Trophoblast cell (in vitro differentiated cells and primary cell): ENCODE measurements around the gene SMIM28.

Experiments used
- DNase-seq, 2 donors: peaks; one replicate each; pipeline ENCODE4 v3.0.0-alpha.2; 2016
- H2AFZ ChIP-seq: 2 replicates; pipeline ENCODE4 v1.6.1; 2013; ENCODE audit warnings: low read length, moderate library complexity, mild to moderate bottlenecking; ENCODE audit not compliant: insufficient read depth, poor library complexity
- H2AK5ac ChIP-seq: 2 replicates; pipeline ENCODE4 v1.6.1; 2013; ENCODE audit warnings: mild to moderate bottlenecking, low read length
- H2BK120ac ChIP-seq: 2 replicates; pipeline ENCODE4 v1.6.1; 2013; ENCODE audit warnings: low read length, mild to moderate bottlenecking, moderate library complexity; ENCODE audit not compliant: insufficient read depth, poor library complexity
- H2BK12ac ChIP-seq: 2 replicates; pipeline ENCODE4 v1.6.1; 2013; ENCODE audit warnings: mild to moderate bottlenecking, low read length, moderate library complexity
- H2BK5ac ChIP-seq: 2 replicates; pipeline ENCODE4 v1.6.1; 2013; ENCODE audit warnings: low read length, low read depth, moderate library complexity, mild to moderate bottlenecking; ENCODE audit not compliant: poor library complexity
- H3K14ac ChIP-seq: 2 replicates; pipeline ENCODE4 v1.6.1; 2013; ENCODE audit warnings: mild to moderate bottlenecking, low read length
- H3K18ac ChIP-seq: 2 replicates; pipeline ENCODE4 v1.6.1; 2013; ENCODE audit warnings: mild to moderate bottlenecking, low read length
- H3K23ac ChIP-seq: 2 replicates; pipeline ENCODE4 v1.6.1; 2013; ENCODE audit warnings: low read length
- H3K27ac ChIP-seq: 2 replicates; pipeline ENCODE4 v1.5.1; 2013; ENCODE audit warnings: low read depth, mild to moderate bottlenecking, inconsistent platforms, low read length, moderate library complexity
- H3K27me3 ChIP-seq: 2 replicates; pipeline ENCODE4 v1.6.1; 2013; ENCODE audit warnings: inconsistent platforms, mild to moderate bottlenecking, low read length, moderate library complexity; ENCODE audit not compliant: insufficient read depth
- H3K36me3 ChIP-seq, 2 experiments: 1 replicate in 1 of 2; 2 replicates in 1 of 2; pipeline ENCODE4 v1.6.1; 2013; ENCODE audit warnings: low read length in 2 of 2, mild to moderate bottlenecking in 2 of 2, moderate library complexity in 1 of 2; ENCODE audit not compliant: insufficient read depth in 2 of 2, control insufficient read depth in 1 of 2
- H3K4ac ChIP-seq: 2 replicates; pipeline ENCODE4 v1.6.1; 2013; ENCODE audit warnings: low read depth, mild to moderate bottlenecking, low read length, moderate library complexity
- H3K4me1 ChIP-seq, 2 experiments: 1 replicate in 1 of 2; 2 replicates in 1 of 2; pipeline ENCODE4 v1.6.1; 2013; ENCODE audit warnings: low read length in 2 of 2, mild to moderate bottlenecking in 2 of 2, moderate library complexity in 1 of 2; ENCODE audit not compliant: insufficient read depth in 2 of 2, control insufficient read depth in 1 of 2
- H3K4me2 ChIP-seq: 2 replicates; pipeline ENCODE4 v1.6.1; 2013; ENCODE audit warnings: inconsistent platforms, mild to moderate bottlenecking, low read length, moderate library complexity
- H3K4me3 ChIP-seq: 2 replicates; pipeline ENCODE4 v1.5.1; 2013; ENCODE audit warnings: mild to moderate bottlenecking, low read depth, low read length, inconsistent platforms
- H3K79me1 ChIP-seq: one replicate; pipeline ENCODE4 v1.6.1; 2013; ENCODE audit warnings: low read length
- H3K79me2 ChIP-seq: 2 replicates; pipeline ENCODE4 v1.6.1; 2013; ENCODE audit warnings: low read length, mild to moderate bottlenecking; ENCODE audit not compliant: control insufficient read depth, insufficient read depth, poor library complexity
- H3K9ac ChIP-seq: 2 replicates; pipeline ENCODE4 v1.6.1; 2013; ENCODE audit warnings: mild to moderate bottlenecking, low read length
- H3K9me3 ChIP-seq: 2 replicates; pipeline ENCODE4 v1.6.1; 2013; ENCODE audit warnings: low read depth, mild to moderate bottlenecking, control low read depth, inconsistent platforms, low read length; ENCODE audit not compliant: insufficient read depth
- H4K12ac ChIP-seq: 2 replicates; pipeline ENCODE4 v1.6.1; 2013; ENCODE audit warnings: low read depth, mild to moderate bottlenecking, low read length, moderate library complexity
- H4K8ac ChIP-seq: 2 replicates; pipeline ENCODE4 v1.6.1; 2013; ENCODE audit warnings: low read depth, mild to moderate bottlenecking, low read length, moderate library complexity
- H4K91ac ChIP-seq: one replicate; pipeline ENCODE4 v1.6.1; 2013; ENCODE audit warnings: low read depth, mild to moderate bottlenecking, low read length, moderate library complexity
- WGBS: extraction: QIAGEN DNeasy Blood & Tissue Kit; methylation state at CpG from one replicate; pipeline ENCODE4 v1.1.7; 2013; ENCODE audit warnings: missing lambda C conversion rate; ENCODE audit not compliant: insufficient read length, insufficient coverage; ENCODE audit errors: extremely low coverage; 5-methylcytosine and 5-hydroxymethylcytosine counted together

Gene SMIM28

DNA sequence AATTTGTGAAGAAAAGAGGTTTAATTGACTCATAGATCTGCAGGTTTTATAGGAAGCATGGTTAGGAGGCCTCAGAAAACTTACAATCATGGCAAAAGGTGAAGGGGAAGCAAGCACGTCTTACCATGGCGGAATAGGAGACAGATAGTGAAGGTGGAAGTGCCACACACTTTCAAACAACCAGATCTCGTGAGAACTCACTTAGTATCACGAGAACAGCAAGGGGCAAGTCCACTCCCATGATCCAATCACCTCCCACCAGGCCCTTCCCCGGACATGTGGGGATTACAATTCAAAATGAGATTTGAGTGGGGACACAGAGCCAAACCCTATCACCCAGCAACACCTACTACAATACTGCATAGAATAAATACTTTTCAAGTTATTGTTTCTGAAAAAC, 19.0 kb downstream of the SMIM28 start:
- Histone ChIP-seq H3K36me3 (no peaks in the 10 kb centered on the region), H3K27me3 (no peaks in the 10 kb centered on the region)
- WGBS = no CpG with 5 or more reads among the region's 5 CpGs

DNA sequence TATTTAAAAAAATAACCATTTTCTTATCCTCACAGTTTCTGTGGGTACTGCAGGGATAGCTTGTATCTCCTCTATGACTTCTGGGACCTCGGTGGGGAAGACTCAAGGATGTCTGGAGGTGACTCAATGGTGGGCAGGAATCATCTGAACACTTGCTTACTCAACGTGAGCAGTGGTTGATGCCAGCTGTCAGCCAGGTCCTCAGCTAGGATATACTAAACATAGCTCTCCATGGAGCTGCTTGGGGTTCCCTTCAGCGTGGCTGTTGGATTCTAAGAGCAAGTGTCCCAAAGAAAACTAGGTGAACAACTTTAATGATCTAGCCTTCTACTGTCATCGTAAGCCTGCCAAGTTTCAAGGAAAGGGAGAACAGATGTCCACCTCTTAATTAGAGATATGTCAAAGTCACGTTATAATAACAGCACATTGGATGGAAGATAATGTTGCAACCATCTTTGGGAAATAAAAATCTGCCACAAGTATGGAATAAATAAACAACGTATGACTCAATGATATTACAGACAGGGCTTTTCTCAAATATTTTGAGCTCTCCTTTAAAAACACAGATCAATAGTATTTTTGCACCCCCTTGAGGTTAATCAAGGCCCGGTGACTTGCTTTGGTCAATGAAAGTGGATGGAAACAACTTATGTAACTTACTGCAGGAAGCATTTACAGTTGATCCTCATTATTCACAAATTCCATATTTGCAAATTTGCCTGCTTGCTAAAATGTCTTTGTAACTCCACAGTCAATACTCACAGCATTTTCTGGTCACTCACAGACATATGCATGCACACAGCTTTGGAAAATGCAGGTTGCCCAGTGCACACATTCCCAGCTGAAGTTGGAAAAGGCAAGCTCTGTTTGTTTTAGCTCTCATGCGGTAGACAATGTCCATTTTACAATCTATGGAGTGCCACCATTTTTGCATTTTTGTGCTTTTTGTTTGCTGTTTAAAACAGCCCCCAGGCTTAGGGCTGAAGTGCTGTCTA, 19.7 kb downstream of the SMIM28 start:
- no peak overlapping the region for H2BK5ac ChIP-seq
- H3K4me3 ChIP-seq = no peak overlapping the region
- no peak overlapping the region for H2AFZ ChIP-seq
- H3K4me2 ChIP-seq = no peak overlapping the region
- H3K14ac ChIP-seq = no peak overlapping the region
- no peaks in the 10 kb centered on the region for H3K9me3 ChIP-seq
- no peak overlapping the region for H2BK120ac ChIP-seq
- H3K4ac ChIP-seq = no peak overlapping the region
- no peak overlapping the region for H3K27ac ChIP-seq
- no peak overlapping the region for H2BK12ac ChIP-seq
- WGBS = no CpG with 5 or more reads among the region's 8 CpGs
- no peaks in the 10 kb centered on the region for H3K4me1 ChIP-seq
- no peak overlapping the region for H3K18ac ChIP-seq
- H4K91ac ChIP-seq = no peak overlapping the region
- no peaks in the 10 kb centered on the region for H3K79me1 ChIP-seq
- no peaks in the 10 kb centered on the region for H3K27me3 ChIP-seq
- no peak overlapping the region for H4K8ac ChIP-seq
- no peak for DNase-seq
- no peak overlapping the region for H2AK5ac ChIP-seq
- no peaks in the 10 kb centered on the region for H3K79me2 ChIP-seq
- H3K9ac ChIP-seq = no peak overlapping the region
- no peaks in the 10 kb centered on the region for H3K36me3 ChIP-seq
- no peak overlapping the region for H4K12ac ChIP-seq
- H3K23ac ChIP-seq = no peak overlapping the region

More for the DNA sequence above, 19.0 kb downstream of the SMIM28 start:
- H3K79me1 ChIP-seq = no peaks in the 10 kb centered on the region
- H4K8ac ChIP-seq = no peak overlapping the region
- H3K9ac ChIP-seq = no peak overlapping the region
- no peak overlapping the region for H4K91ac ChIP-seq
- DNase-seq = no peak
- H3K79me2 ChIP-seq = no peaks in the 10 kb centered on the region
- H3K9me3 ChIP-seq = no peaks in the 10 kb centered on the region
- no peak overlapping the region for H3K4me2 ChIP-seq
- no peak overlapping the region for H4K12ac ChIP-seq
- no peak overlapping the region for H3K4ac ChIP-seq
- no peak overlapping the region for H3K18ac ChIP-seq
- H2AK5ac ChIP-seq = no peak overlapping the region
- H3K4me3 ChIP-seq = no peak overlapping the region
- H2BK12ac ChIP-seq = no peak overlapping the region
- H3K4me1 ChIP-seq = no peaks in the 10 kb centered on the region
- no peak overlapping the region for H2BK5ac ChIP-seq
- no peak overlapping the region for H3K14ac ChIP-seq
- H3K23ac ChIP-seq = no peak overlapping the region
- H2AFZ ChIP-seq = no peak overlapping the region
- no peak overlapping the region for H3K27ac ChIP-seq
- no peak overlapping the region for H2BK120ac ChIP-seq

DNA sequence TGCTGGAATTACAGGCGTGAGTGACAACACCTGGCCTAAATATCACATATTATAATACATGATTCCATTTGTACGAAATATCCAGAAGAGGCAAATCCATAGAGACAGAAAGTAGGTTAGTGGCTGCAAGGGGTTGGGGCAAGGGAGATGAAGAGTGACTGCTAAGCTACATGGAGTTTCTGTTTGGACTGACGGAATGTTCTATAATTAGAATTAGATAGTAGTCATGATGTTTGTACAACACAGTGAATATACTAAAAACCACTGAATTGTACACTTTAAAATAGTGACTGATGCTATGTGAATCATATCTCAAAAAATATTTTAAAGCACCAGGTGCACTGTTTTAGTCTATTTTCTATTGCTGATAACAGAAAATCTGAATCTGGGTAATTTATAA, 22.6 kb downstream of the SMIM28 start:
- Histone ChIP-seq H3K27me3 (no peaks in the 10 kb centered on the region), H3K4ac (no peak overlapping the region), H2BK12ac (no peak overlapping the region), H2AFZ (no peak overlapping the region), H3K4me1 (peaks cover 4 to 6% of the 10 kb centered on the region in 2 experiments), H3K4me3 (no peak overlapping the region), H2AK5ac (no peak overlapping the region), H4K91ac (no peak overlapping the region), H3K4me2 (no peak overlapping the region), H3K36me3 (no peaks in the 10 kb centered on the region), H3K79me1 (peaks cover 18% of the 10 kb centered on the region), H3K18ac (no peak overlapping the region), H3K14ac (no peak overlapping the region), H2BK120ac (no peak overlapping the region), H3K9ac (no peak overlapping the region), H4K8ac (no peak overlapping the region), H3K23ac (no peak overlapping the region), H2BK5ac (no peak overlapping the region), H3K9me3 (peaks cover 1% of the 10 kb centered on the region), H4K12ac (no peak overlapping the region), H3K79me2 (peaks cover 17% of the 10 kb centered on the region), H3K27ac (no peak overlapping the region)
- no peak for DNase-seq
- WGBS = no CpG with 5 or more reads among the region's 3 CpGs

DNA sequence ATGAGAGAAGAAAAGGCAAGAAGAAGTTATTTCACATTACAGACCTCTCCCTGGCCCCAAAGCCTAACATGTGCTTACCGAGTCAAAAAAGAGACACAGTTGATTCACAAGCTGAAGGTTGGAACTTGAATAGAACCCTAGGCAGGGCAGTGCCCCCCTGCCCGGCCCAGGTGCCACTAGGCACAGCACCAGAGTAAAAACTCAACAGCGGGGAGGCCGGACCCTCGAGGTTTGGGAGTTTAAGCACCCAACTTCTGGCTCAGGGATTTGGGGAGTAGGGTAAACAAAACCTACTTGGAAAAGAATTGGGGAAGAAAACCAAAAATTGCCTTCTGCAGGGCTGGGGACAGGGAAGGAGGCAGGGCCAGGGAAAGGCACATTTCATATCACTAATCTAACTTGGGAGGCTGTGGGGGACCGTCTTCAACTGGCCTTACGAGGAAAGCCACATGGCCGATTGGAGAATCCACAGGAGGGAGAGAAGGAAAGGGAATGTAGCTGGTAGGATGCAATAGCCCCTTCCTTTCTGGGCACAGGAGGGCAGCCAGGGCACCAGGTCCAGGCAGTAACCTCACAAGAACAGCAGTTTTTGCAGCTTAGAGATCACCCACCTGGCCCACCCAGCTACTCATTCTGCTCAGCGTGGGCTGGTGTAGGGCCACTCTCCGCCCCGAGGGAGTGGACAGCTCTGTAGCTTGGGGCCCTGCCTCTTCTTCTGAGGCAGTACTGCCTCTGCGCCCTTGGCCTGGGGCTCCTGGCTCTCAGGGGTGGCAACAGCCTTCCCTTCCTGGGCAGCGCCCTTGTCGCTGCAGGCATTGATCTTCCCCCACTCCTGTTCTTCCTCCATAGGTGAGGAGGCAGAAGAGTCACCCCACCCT, 24.5 kb downstream of the SMIM28 start:
- Histone ChIP-seq H3K27ac (no peak overlapping the region), H3K79me1 (peaks cover 18% of the 10 kb centered on the region), H3K4me3 (no peak overlapping the region), H4K12ac (no peak overlapping the region), H3K9ac (no peak overlapping the region), H3K79me2 (peaks cover 17% of the 10 kb centered on the region), H3K14ac (no peak overlapping the region), H2AK5ac (no peak overlapping the region), H2AFZ (no peak overlapping the region), H3K4me2 (no peak overlapping the region), H2BK5ac (no peak overlapping the region), H3K23ac (no peak overlapping the region), H4K91ac (no peak overlapping the region), H3K18ac (no peak overlapping the region), H3K9me3 (peaks cover 1% of the 10 kb centered on the region), H3K4ac (no peak overlapping the region), H3K27me3 (no peaks in the 10 kb centered on the region), H3K36me3 (peaks cover 3 to 5% of the 10 kb centered on the region in 2 experiments), H4K8ac (no peak overlapping the region), H3K4me1 (peaks cover 4 to 6% of the 10 kb centered on the region in 2 experiments), H2BK12ac (peak overlapping the region; percentile 52), H2BK120ac (no peak overlapping the region)
- DNase-seq = no peak
- no CpG with 5 or more reads among the region's 14 CpGs for WGBS
